ENCODE measurements around the gene SMS. TPM values are rescaled to one million over a fixed set of nuclear protein-coding genes. Genes with fewer than 3 reads are reported as not detected.

The SMS gene
- total and polyA plus RNA-seq, 8 donors, result 9.6 to 75.8 (median 46.3) TPM

GRCh38 chrX:21972046-21972445 is 31.5 kb downstream of the SMS start:
- H3K4me1 ChIP-seq, result peaks cover 0 to 29% (median 4%) of the 10 kb centered on the region in 4 donors
- WGBS, 5 donors, result 77 to 89% (median 85%) methylated on average over 5 of the region's 5 CpGs
- intact Hi-C loops (cut with DNase I; ENCODE audit: low total_unique reads), result no loop called here

GRCh38 chrX:21972721-21973120 is 32.2 kb downstream of the SMS start:
- Histone ChIP-seq H3K4me1 (peaks cover 0 to 29% (median 4%) of the 10 kb centered on the region in 4 donors), H3K27me3 (peaks cover 0 to 11% (median 0%) of the 10 kb centered on the region in 3 donors), H3K4me3 (no peak overlapping the region), H3K36me3 (peaks cover 0 to 33% (median 26%) of the 10 kb centered on the region in 4 donors), H3K27ac (peak overlapping the region; percentile 57 to 75 (median 71)), H3K9me3 (no peaks in the 10 kb centered on the region)
- DNase-seq, result peak in 1 of 2 donors; percentile 20
- intact Hi-C loops (cut with DNase I; ENCODE audit: low total_unique reads), result no loop called here
- 67 to 91% (median 78%) methylated on average over 7 of the region's 7 CpGs for WGBS, 5 donors
- TF ChIP-seq EP300 (IDR thresholded peaks at IDR 0.05) (no peak), POLR2AphosphoS5 (IDR thresholded peaks at IDR 0.05) (peak in 1 of 3 donors; percentile 9)

More at GRCh38 chrX:21972046-21972445, 31.5 kb downstream of the SMS start:
- Histone ChIP-seq H3K36me3 (peaks cover 0 to 27% (median 22%) of the 10 kb centered on the region in 4 donors), H3K9me3 (no peaks in the 10 kb centered on the region), H3K27ac (peak overlapping the region in 3 of 5 donors; percentile 56 to 75 (median 71)), H3K27me3 (peaks cover 0 to 11% (median 0%) of the 10 kb centered on the region in 3 donors), H3K4me3 (no peak overlapping the region)
- TF ChIP-seq EP300 (IDR thresholded peaks at IDR 0.05) (no peak), POLR2AphosphoS5 (IDR thresholded peaks at IDR 0.05) (no peak), CTCF (IDR thresholded peaks at IDR 0.05) (no peak), POLR2A (IDR thresholded peaks at IDR 0.05) (no peak)
- DNase-seq, result no peak

GRCh38 chrX:21973321-21974010 is 33.0 kb downstream of the SMS start:
- no peaks in the 10 kb centered on the region for H3K9me3 ChIP-seq
- 58 to 77% (median 63%) methylated on average over 12 of the region's 12 CpGs for WGBS, 5 donors
- no peak for DNase-seq
- peaks cover 0 to 29% (median 4%) of the 10 kb centered on the region in 4 donors for H3K4me1 ChIP-seq
- H3K27ac ChIP-seq, result peak overlapping the region; percentile 70 to 75 (median 71)
- TF ChIP-seq EP300 (IDR thresholded peaks at IDR 0.05), result no peak
- no peak for TF ChIP-seq POLR2A (IDR thresholded peaks at IDR 0.05)
- intact Hi-C loops (cut with DNase I; ENCODE audit: low total_unique reads), result no loop called here
- no peak overlapping the region for H3K4me3 ChIP-seq
- H3K36me3 ChIP-seq, result peaks cover 0 to 33% (median 26%) of the 10 kb centered on the region in 4 donors
- H3K27me3 ChIP-seq, result peaks cover 0 to 7% (median 0%) of the 10 kb centered on the region in 3 donors

- Histone ChIP-seq H3K4me3 (no peak overlapping the region), H3K9me3 (no peaks in the 10 kb centered on the region), H3K4me1 (peaks cover 0 to 29% (median 4%) of the 10 kb centered on the region in 4 donors), H3K27ac (peak overlapping the region; percentile 70 to 75 (median 71)), H3K36me3 (peaks cover 0 to 36% (median 29%) of the 10 kb centered on the region in 4 donors), H3K27me3 (peaks cover 0 to 7% (median 0%) of the 10 kb centered on the region in 3 donors)
- WGBS, 5 donors, result 16 to 23% (median 17%) methylated on average over 2 of the region's 2 CpGs
- peak in 1 of 2 donors; percentile 83 for DNase-seq
- intact Hi-C loops (cut with DNase I; ENCODE audit: low total_unique reads), result no loop called here
- peak in 2 of 3 donors; percentile 19 to 65 for TF ChIP-seq POLR2AphosphoS5 (IDR thresholded peaks at IDR 0.05)
- no peak for TF ChIP-seq CTCF (IDR thresholded peaks at IDR 0.05)
These were observed 33.5 kb downstream of the SMS start for GRCh38 chrX:21974011-21974385.

- Histone ChIP-seq H3K36me3 (peaks cover 0 to 31% (median 25%) of the 10 kb centered on the region in 4 donors), H3K9me3 (no peaks in the 10 kb centered on the region), H3K4me1 (peaks cover 0 to 29% (median 4%) of the 10 kb centered on the region in 4 donors), H3K27ac (peak overlapping the region in 4 of 5 donors; percentile 41 to 75 (median 66)), H3K27me3 (no peaks in the 10 kb centered on the region), H3K4me3 (no peak overlapping the region)
- intact Hi-C loops (cut with DNase I; ENCODE audit: low total_unique reads), result no loop called here
- no peak for DNase-seq
- no peak for TF ChIP-seq EP300 (IDR thresholded peaks at IDR 0.05)
- TF ChIP-seq POLR2A (IDR thresholded peaks at IDR 0.05), result no peak
- TF ChIP-seq POLR2AphosphoS5 (IDR thresholded peaks at IDR 0.05), result no peak
- TF ChIP-seq CTCF (IDR thresholded peaks at IDR 0.05), result no peak
- 47 to 68% (median 55%) methylated on average over 3 of the region's 3 CpGs for WGBS, 5 donors
These were observed 34.7 kb downstream of the SMS start for GRCh38 chrX:21975242-21975641.

All from stomach (tissue), 9 donors.